ENCODE data around the gene OSBPL10.

OSBPL10 gene

DNA sequence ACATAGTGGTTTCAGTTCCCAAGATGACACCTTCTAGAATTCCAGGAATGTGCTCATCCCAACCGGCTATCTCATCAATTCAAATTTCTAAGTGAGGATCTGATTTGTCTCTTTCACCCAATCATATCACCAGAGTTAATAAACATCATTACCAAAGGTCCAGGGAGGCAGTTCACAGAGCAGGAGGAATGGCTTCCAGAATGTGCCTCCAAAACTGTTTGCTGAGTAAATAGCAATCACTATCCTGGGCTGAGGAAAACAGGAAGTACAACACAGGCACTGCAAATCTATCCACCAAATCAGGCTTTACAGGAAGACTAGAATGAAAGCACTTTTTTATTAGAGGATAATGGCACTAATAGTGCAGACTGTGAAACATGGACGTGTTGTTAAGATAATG lies 61.5 kb downstream of the OSBPL10 start:
- DNase-seq = peak; percentile 6

GRCh38 chr3:31918179-31919150 lies 62.6 kb downstream of the OSBPL10 start:
- no peak for DNase-seq

GRCh38 chr3:31917303-31918005 lies 63.6 kb downstream of the OSBPL10 start:
- no peak for DNase-seq

- DNase-seq = no peak
Measured at GRCh38 chr3:31911643-31912042, 69.4 kb downstream of the OSBPL10 start.

DNA sequence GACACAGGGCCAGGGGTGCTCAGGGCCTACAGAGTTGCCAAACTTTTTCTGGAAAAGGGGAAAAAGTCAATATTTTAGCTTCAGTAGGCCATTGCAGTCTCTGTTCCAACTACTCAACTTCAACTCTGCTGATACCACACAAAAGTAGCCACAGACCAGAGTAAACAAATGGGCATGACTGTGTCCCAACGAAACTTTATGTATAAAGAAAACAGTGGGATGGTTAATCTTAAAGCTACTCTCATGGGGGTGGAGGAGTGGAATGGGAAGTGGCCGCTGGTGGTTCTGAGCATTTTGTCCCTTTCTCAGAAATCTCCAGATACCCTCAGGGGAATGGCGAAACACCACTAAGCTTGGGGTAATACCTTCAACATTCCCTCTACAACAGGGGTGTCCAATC lies 69.9 kb downstream of the OSBPL10 start:
- no peak for DNase-seq

- no peak for DNase-seq
Measured at GRCh38 chr3:31909455-31909854, 71.6 kb downstream of the OSBPL10 start.

DNA sequence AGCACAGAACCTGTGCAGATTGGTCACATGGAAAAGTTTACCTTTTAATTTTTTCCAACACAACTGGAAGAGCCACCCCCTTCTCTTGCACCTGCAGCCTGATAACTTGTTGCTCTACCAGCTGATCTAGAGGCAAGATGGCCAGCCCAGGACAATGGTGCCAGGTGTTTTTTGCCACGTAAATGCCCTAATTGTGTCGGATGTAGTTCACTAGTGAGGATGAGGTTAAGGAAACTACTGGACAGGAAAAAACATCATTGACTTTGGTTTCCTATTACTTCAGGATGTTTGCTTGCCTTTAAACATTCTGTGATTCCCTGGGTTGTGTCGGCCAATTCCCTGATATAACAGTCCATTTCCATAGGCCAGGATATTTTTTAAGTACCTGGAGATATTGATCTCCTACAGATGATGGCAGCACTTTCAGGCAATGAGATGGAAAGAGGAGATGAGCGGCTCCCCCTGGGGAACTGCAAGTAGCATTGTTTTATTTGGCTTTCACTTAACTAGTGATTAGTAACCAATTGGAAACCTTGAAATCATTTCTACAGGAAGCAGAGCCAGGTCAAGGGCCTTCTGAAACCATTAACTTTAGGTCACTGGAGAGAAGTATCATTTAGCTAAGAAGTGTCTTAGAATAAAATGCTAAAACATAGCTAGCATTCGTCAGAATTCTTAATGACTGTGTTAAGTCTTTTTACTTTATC lies 72.5 kb downstream of the OSBPL10 start:
- DNase-seq = peak; percentile 50

DNA sequence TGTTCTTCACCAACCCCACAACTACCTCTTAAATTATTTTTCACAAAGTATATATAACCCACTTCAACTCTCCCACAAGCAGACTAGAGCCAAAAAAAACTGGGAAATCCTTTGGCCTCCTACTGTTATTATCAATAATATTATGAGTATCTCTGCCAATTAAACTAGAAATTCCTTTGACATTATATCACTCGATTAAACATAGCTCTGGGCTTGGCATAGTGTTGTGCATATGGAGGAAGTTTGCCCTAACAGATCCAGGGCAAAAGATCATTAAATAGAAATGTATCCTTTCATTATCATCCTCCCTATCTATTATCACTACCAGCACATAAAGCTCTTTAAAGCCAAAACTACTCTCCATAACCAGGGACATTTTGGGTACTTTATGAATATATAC lies 74.9 kb downstream of the OSBPL10 start:
- DNase-seq = no peak

- peak; percentile 69 for DNase-seq
Measured at GRCh38 chr3:31903686-31904431, 77.2 kb downstream of the OSBPL10 start.

DNA sequence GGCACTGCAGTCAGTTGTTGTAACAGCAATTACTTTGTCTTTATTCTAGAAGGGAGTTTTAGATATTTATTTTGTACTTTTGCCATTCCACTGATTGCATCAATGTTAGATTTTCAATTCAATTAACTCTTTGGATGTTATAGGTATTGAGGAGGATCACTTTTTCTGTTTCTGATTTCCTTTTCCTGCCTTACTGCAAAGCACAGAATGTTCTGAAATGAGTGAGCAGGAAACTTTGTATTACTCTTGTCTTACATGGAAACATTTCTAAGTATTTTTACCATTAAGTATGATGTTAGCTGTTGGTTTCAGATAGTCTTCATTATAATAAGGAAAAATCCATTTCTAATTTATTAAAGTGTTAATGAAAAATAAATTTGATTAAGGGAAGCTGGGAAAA lies 80.5 kb downstream of the OSBPL10 start:
- DNase-seq = no peak

- DNase-seq = no peak
Measured at GRCh38 chr3:31896648-31897433, 84.2 kb downstream of the OSBPL10 start.

DNA sequence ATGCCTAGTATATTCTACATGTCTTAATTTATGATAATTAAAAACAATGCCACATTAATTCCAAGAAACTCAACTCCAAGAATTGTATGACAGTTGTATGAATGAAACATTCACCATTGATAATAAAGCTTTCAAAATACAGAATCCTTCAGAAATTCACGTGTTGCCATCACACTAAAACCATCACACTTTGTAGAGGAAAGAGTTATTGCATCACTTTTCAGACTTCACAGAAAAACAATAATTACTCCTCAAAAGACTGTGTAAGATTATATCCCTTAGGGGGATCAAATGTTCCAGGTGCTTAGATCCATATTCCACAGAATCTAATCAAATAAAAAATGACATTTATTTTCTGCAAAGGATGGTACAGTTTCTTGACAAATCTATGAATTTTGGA lies 85.0 kb downstream of the OSBPL10 start:
- no peak for DNase-seq

DNA sequence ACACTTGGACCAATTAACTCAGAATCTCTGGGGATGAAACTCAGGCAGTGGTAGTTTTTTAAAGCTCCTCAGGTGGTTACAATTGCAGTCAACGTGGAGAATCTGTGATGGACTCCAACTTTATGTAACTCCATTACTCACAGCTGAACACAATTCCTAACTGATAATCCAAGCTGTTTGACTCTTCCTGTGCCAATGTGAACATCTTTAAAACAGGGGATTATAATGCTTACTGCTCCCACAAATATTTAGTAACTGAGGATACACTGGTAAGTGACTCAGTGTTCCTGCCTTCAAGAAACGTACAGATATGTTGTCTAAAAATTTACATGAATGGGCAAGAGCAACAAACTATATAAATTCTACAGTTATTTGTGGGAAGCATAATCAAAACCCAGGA lies 85.6 kb downstream of the OSBPL10 start:
- no peak for DNase-seq

DNA sequence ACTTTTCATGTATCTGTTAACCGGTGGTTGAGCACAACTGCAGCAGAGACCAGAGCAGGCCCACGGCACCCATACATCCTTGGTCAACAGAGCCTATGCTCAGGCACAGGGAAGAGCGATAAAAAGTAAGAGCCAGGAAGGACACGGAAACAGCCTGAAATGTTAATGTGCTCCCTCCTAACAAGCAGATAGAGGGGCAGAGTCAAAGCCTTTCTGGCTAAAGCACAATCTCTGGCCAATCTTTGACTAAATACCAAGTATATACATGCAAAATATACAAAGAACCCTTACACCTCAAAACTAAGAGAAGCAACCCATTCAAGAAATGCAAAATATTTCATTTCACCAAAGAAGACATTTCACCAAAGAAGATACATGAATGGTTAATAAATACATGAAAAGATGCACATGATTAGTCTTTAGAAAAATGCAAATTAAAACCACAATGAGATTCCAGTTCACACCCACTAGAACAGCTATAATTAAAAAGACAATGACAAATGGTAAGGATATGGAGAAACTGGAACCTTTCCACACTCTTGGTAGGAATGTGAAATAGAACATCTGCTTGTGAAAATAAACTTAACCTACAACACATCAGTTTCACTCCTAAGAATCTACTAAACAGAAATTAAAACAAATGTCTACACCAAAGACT lies 88.0 kb downstream of the OSBPL10 start:
- no peak for DNase-seq

DNA sequence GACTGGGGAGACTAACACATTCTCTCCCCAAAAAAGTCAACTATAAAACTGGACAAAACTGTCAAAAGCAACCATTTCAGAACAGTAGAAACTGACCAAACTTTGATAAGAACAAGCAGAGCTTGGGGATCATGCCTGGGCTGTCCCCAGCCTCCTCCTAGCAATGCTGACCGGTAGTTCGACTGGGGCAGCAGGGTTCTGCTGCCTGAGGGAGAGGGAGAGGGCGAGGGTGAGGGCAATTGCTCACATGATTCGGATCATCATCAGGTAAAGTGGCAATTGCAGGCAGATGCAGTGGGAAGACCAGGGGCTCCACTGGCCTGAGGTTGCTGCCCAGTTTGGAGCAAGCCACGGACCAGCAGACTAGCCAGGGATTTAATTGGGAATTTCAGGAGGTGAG lies 88.6 kb downstream of the OSBPL10 start:
- DNase-seq = no peak

DNA sequence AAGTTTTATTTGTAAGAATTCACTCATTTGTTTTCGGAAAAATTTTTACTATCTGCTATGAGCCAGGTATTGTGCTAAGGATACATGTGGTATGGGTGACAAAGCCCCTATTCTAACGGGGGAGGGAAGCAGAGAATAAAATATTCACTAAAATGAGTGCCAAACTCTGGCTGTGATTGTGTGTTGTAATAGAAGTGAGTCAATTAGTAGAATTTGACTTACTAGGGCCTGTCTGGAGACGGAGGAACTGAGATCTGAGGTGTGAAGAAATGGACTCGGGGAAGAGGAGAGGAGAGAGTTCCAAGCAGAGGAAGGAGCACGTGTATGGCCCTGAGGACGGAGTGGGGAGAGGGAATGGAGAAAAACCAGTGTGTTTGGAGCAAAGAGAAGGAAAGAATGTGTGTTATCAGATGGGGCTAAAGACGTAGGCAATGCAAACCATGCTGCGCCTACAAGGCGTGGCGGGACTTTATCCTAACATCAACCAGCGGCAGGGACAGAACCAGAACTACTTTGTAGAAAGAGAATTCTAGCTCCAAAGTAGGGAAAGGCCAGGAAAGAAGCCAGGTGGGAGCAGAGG lies 89.1 kb downstream of the OSBPL10 start:
- DNase-seq = no peak

DNA sequence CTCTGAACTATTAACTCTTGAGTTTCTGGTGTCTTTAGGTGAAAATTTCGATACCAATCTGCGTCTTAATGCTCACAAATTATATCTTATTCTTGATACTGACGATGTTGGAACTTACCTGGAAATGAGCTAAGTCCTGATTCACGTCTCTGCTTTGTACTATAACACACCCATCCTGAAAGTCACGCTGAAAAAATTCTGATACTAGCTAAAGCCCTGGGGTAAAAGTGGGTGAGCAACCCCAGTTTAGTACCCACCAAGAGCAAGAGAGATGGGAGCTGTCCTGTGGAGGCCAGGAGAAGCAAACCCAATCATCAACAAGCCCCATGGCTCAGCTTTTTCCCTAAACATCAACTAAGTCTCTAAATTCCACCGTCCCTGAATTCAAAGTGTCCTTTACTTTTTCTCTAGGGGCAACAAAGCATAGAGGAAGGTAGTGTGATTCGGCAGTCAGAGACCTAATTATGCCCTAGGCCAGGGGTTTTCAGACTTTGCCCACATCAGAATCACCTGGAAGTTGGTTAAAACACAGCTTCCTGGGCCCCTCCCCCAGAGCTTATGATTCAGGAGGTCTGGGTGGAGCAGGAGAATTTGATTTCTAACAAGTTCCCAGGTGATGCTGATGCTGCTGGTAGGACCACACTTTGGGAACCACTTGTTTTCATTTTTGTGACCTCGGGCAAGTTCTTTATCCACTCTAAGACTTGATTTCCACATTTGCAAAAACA lies 90.2 kb downstream of the OSBPL10 start:
- no peak for DNase-seq

- DNase-seq = no peak
Measured at GRCh38 chr3:31890007-31890406, 91.1 kb downstream of the OSBPL10 start.

GRCh38 chr3:31885235-31885634 lies 95.8 kb downstream of the OSBPL10 start:
- DNase-seq = no peak

DNA sequence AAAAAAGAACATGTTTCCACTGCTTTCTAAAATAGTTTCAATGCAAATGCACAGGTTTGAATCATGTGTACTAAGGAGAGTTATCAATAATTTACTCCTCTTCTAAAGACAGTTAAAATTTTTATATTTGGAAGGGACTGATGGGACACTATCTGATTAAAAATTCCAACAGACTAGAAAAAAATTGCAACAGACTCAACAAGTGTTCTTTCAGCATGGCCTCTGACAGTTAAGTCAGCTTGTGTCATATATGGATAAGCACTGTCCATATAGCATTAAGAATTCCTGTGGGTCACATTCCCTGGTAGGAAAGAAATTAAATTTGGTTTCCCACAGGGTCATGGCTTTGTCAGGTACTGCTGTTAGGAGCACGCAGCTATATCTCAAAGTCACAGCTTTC lies 96.8 kb downstream of the OSBPL10 start:
- DNase-seq = no peak
